K562 (cell line): Measurements from ENCODE around the gene KLK1. TPM values are rescaled to one million over a fixed set of nuclear protein-coding genes. Genes with fewer than 3 reads are reported as not detected.

ENCODE experiments used
- ATAC-seq: fragments of 200-7000 bp; cut with Tn5 transposase; 3 replicates; pipeline ENCODE4 v1.9.1; 2020; ENCODE audit warnings: moderate library complexity
- BruUV-seq: library from RNA; stranded (reverse); fragments of 400-500 nt; replicated peaks from 2 replicates; lab custom pipeline; 2021; lab: Mats Ljungman, UMichigan
- CTCF ChIA-PET: fragments of 300-600 bp; formaldehyde crosslinking; extraction: SDS; loops from one replicate; lab custom pipeline; 2021; ENCODE audit warnings: low intra/inter-chr PET ratio; lab: Yijun Ruan, JAX
- POLR2A ChIA-PET: fragments of 300-600, 350-650 bp; sonication (Branson Sonifier 250); formaldehyde crosslinking; extraction: SDS; loops from one replicate; lab custom pipeline; 2021; ENCODE audit warnings: antibody characterized with exemption, inconsistent platforms; lab: Yijun Ruan, JAX
- DNase-seq, 4 experiments: peaks; one replicate each; pipeline versions ENCODE4 v3.0.0 to v3.0.0-alpha.2; 2011 to 2018; ENCODE audit warnings: low spot score in 3 of 4, mixed read lengths in 3 of 4; ENCODE audit errors: extremely low read depth in 1 of 4
- FAIRE-seq: peaks from 2 replicates; lab custom pipeline; 2011; peaks lifted over from hg19 to GRCh38; lab: Jason Lieb, UNC
- H2AFZ ChIP-seq: 2 replicates; pipeline ENCODE4 v1.6.0; 2011; ENCODE audit warnings: low read depth, low read length, control low read depth, inconsistent platforms
- H3K27ac ChIP-seq: fragments of 200-600 bp; 3 replicates; pipeline ENCODE4 v1.8.0; 2011; ENCODE audit warnings: low read depth, mild to moderate bottlenecking, control low read depth, inconsistent platforms, low read length, moderate library complexity, mixed read lengths; ENCODE audit errors: extremely low read depth
- H3K27me3 ChIP-seq, 2 experiments: fragments of 300-600 bp in 1 of 2; 2 replicates in 1 of 2; 3 replicates in 1 of 2; pipeline versions ENCODE4 v1.6.0 to v1.8.0; 2011; ENCODE audit warnings: inconsistent platforms in 2 of 2, low read length in 2 of 2, mild to moderate bottlenecking in 1 of 2, mixed read lengths in 1 of 2, moderate library complexity in 1 of 2; ENCODE audit not compliant: control insufficient read depth in 2 of 2, insufficient read depth in 2 of 2
- H3K36me3 ChIP-seq: fragments of 300-600 bp; 3 replicates; pipeline ENCODE4 v1.8.0; 2011; ENCODE audit warnings: mild to moderate bottlenecking, low read length, inconsistent platforms; ENCODE audit not compliant: control insufficient read depth, insufficient read depth
- H3K4me1 ChIP-seq, 2 experiments: fragments of 200-600 bp in 1 of 2; replicated peaks in 1 of 2; 2 replicates in 1 of 2; 3 replicates in 1 of 2; pipeline versions ENCODE4 v1.5.1 to v1.8.0; 2011; ENCODE audit warnings: inconsistent platforms in 2 of 2, low read length in 2 of 2, mild to moderate bottlenecking in 1 of 2, mixed read lengths in 1 of 2, moderate library complexity in 1 of 2; ENCODE audit not compliant: control insufficient read depth in 2 of 2, insufficient read depth in 2 of 2
- H3K4me2 ChIP-seq: 2 replicates; pipeline ENCODE4 v1.6.1; 2011; ENCODE audit warnings: low read length, control low read depth, inconsistent platforms, mixed read lengths; ENCODE audit not compliant: insufficient read depth
- H3K4me3 ChIP-seq: fragments of 200-600 bp; sonication (generic), shearing (Covaris generic); 2 replicates; pipeline ENCODE4 v1.5.1; 2016; ENCODE audit warnings: control low read depth, inconsistent platforms
- H3K79me2 ChIP-seq: fragments of 200-600 bp; 3 replicates; pipeline ENCODE4 v1.8.0; 2011; ENCODE audit warnings: low read length, inconsistent platforms; ENCODE audit not compliant: control insufficient read depth, insufficient read depth
- H3K9ac ChIP-seq, 2 experiments: 2 replicates each; pipeline versions ENCODE4 v1.6.0 to v1.6.1; 2011; ENCODE audit warnings: low read depth in 2 of 2, low read length in 2 of 2, control low read depth in 1 of 2, inconsistent platforms in 1 of 2, mild to moderate bottlenecking in 1 of 2, mixed read lengths in 1 of 2; ENCODE audit not compliant: insufficient read depth in 1 of 2
- H3K9me1 ChIP-seq: one replicate; pipeline ENCODE4 v1.6.0; 2011; ENCODE audit warnings: inconsistent platforms, mild to moderate bottlenecking, low read length, moderate library complexity; ENCODE audit not compliant: control insufficient read depth, insufficient read depth
- H3K9me3 ChIP-seq: replicated peaks from 2 replicates; pipeline ENCODE4 v1.5.1; 2011; ENCODE audit warnings: low read depth, low read length, inconsistent platforms; ENCODE audit not compliant: control insufficient read depth, insufficient read depth
- H4K20me1 ChIP-seq: replicated peaks from 2 replicates; pipeline ENCODE4 v1.6.1; 2011; ENCODE audit warnings: low read length, inconsistent platforms, mixed read lengths; ENCODE audit not compliant: control insufficient read depth, insufficient read depth
- ATF1 ChIP-seq, 2 experiments: fragments of 450-650 bp in 1 of 2; IDR thresholded peaks; 2 replicates each; pipeline ENCODE4 v1.6.1; 2016; ENCODE audit warnings: missing compliant biosample characterization in 1 of 2, missing genetic modification characterization in 1 of 2
- BMI1 ChIP-seq: fragments of 150-350 bp; IDR thresholded peaks from 2 replicates; pipeline ENCODE4 v1.6.1; 2014; ENCODE audit warnings: low read length
- DEAF1 ChIP-seq: fragments of 450-650 bp; formaldehyde crosslinking; IDR thresholded peaks from 2 replicates; pipeline ENCODE4 v1.4.0; 2020; ENCODE audit warnings: mild to moderate bottlenecking, moderate library complexity
- FIP1L1 ChIP-seq: fragments of 200-400 bp; formaldehyde crosslinking; IDR thresholded peaks from 2 replicates; pipeline ENCODE4 v1.6.1; 2018; ENCODE audit warnings: mild to moderate bottlenecking, low read depth, low read length; ENCODE audit not compliant: poor library complexity, severe bottlenecking
- FOXA1 ChIP-seq: fragments of 450-650 bp; IDR thresholded peaks from 2 replicates; pipeline ENCODE4 v1.6.1; 2016; ENCODE audit warnings: mild to moderate bottlenecking, borderline replicate concordance
- HCFC1 ChIP-seq: IDR thresholded peaks from 2 replicates; pipeline ENCODE4 v1.6.1; 2012; ENCODE audit warnings: low read depth, low read length, improper control_type of control experiment
- HDAC8 ChIP-seq: fragments of 450-650 bp; IDR thresholded peaks from 2 replicates; pipeline ENCODE4 v1.6.1; 2016; ENCODE audit warnings: mild to moderate bottlenecking, missing genetic modification characterization, moderate library complexity, missing compliant biosample characterization
- KLF10 ChIP-seq: fragments of 250-450 bp; sonication (Bioruptor Pico); IDR thresholded peaks from 2 replicates; pipeline ENCODE4 v1.6.1; 2021; ENCODE audit warnings: matching md5 sums
- PTRF ChIP-seq: fragments of 450-650 bp; IDR thresholded peaks from 2 replicates; pipeline ENCODE4 v1.6.1; 2016; ENCODE audit warnings: mild to moderate bottlenecking, missing genetic modification characterization, missing compliant biosample characterization
- TCF3 ChIP-seq: sonication (generic); formaldehyde crosslinking; IDR thresholded peaks from 2 replicates; pipeline ENCODE4 v1.4.0; 2020; ENCODE audit warnings: mild to moderate bottlenecking, missing genetic modification reagents
- ZNF384 ChIP-seq: IDR thresholded peaks from 2 replicates; pipeline ENCODE4 v1.6.1; 2012; ENCODE audit warnings: low read depth, low read length, improper control_type of control experiment
- ZSCAN32 ChIP-seq: fragments of 450-650 bp; formaldehyde crosslinking; IDR thresholded peaks from 2 replicates; pipeline ENCODE4 v1.4.0; 2020; ENCODE audit warnings: mild to moderate bottlenecking, moderate library complexity
- WGBS: fragments of 100-300 bp; shearing (Covaris generic); methylation state at CpG from one replicate; pipeline ENCODE4 v1.1.6; 2016; ENCODE audit warnings: low coverage, mixed read lengths; ENCODE audit not compliant: insufficient coverage; ENCODE audit errors: missing lambda C conversion rate; 5-methylcytosine and 5-hydroxymethylcytosine counted together
- in situ Hi-C: fragments of 300-500 bp; cut with MboI; formaldehyde crosslinking; loops from 4 replicates; pipeline ENCODE4 v1.15.0; 2018; ENCODE audit warnings: inconsistent platforms, mixed read lengths
- intact Hi-C: fragments of 100-400 bp; cut with micrococcal nuclease; formaldehyde crosslinking; loops from 2 replicates; pipeline ENCODE4 v1.14.2; 2022
- polyA plus RNA-seq, 8 experiments: library from polyadenylated mRNA; depleted of rRNA in 4 of 8; stranded (reverse) in 5 of 8; unstranded in 3 of 8; fragments of >200 nt; fragmentation: Nextera tagmentation in 2 of 8; fragmentation: Illumina TruSeq in 1 of 8; extraction: Ambion mirVana in 2 of 8; extraction: Trizol in 1 of 8; gene quantifications; 2 replicates each; pipeline versions ENCODE4 v1.2.1 to v1.2.3, GENCODE V29; 2011 to 2014; ENCODE audit warnings: inconsistent platforms in 1 of 8, missing spikeins in 1 of 8
- total RNA-seq, 7 experiments: library from RNA; depleted of rRNA in 6 of 7; stranded (reverse); fragments of >200 nt in 6 of 7; fragmentation: Illumina TruSeq in 2 of 7; extraction: Trizol in 2 of 7; gene quantifications; 2 replicates each; pipeline versions ENCODE4 v1.2.1 to v1.2.3, GENCODE V29; 2011 to 2021; ENCODE audit warnings: low replicate concordance in 1 of 7
- TF ChIP-seq, protein P1 (sequence below): conservative IDR thresholded peaks from 2 replicates; pipeline ENCODE4 v1.6.1; 2011; ENCODE audit warnings: low read depth, mild to moderate bottlenecking, low read length; ENCODE audit not compliant: control insufficient read depth

KLK1 gene
- total and polyA plus RNA-seq, 9 of the 15 experiments (the other 6 are each of a cell fraction or from before 2014, with no cell fraction given) = 0.87 to 15.4 (median 9.1) TPM

DNA sequence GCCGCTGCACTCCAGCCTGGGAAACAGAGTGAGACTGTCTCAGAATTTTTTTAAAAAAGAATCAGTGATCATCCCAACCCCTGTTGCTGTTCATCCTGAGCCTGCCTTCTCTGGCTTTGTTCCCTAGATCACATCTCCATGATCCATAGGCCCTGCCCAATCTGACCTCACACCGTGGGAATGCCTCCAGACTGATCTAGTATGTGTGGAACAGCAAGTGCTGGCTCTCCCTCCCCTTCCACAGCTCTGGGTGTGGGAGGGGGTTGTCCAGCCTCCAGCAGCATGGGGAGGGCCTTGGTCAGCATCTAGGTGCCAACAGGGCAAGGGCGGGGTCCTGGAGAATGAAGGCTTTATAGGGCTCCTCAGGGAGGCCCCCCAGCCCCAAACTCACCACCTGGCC is 49.5 kb upstream of the KLK1 start, which contains the start of gene KLK2:
TSS of gene KLK2 (plus strand) at position 384 of the 400 bp plus-strand sequence. CDS start 35 bp downstream, outside the sequence.
- in situ Hi-C loops = loop anchor here (5.0 kb wide), 1 partner anchor 81 kb away; the partner anchor contains the start of gene ACP4

More for the DNA sequence above, 49.5 kb upstream of the KLK1 start, which contains the start of gene KLK2:
- BruUV-seq = no TSS peak
- no peak within 1 kb of the TSS for H2AFZ ChIP-seq
- WGBS = 0% methylated on average over 3 of the region's 3 CpGs
- DNase-seq (no peak), FAIRE-seq (no peak), ATAC-seq (no peak)
- H3K9me1 ChIP-seq = no peaks in the 10 kb centered on the region
- no peak for TF ChIP-seq FIP1L1
- TF ChIP-seq KLF10 (CRISPR knock-in tag) = no peak
- no peak for TF ChIP-seq ZSCAN32
- no peak for TF ChIP-seq TCF3 (CRISPR knock-in tag)
- no peak for TF ChIP-seq ATF1 (CRISPR knock-in tag; IDR thresholded peaks at IDR 0.05)
- TF ChIP-seq ATF1 (tag; IDR thresholded peaks at IDR 0.05) = no peak
- TF ChIP-seq DEAF1 (CRISPR knock-in tag) = no peak
- TF ChIP-seq ZNF384 = no peak
- TF ChIP-seq HDAC8 (tag) = no peak
- TF ChIP-seq BMI1 = no peak
- TF ChIP-seq FOXA1 = no peak
- TF ChIP-seq, protein P1, sequence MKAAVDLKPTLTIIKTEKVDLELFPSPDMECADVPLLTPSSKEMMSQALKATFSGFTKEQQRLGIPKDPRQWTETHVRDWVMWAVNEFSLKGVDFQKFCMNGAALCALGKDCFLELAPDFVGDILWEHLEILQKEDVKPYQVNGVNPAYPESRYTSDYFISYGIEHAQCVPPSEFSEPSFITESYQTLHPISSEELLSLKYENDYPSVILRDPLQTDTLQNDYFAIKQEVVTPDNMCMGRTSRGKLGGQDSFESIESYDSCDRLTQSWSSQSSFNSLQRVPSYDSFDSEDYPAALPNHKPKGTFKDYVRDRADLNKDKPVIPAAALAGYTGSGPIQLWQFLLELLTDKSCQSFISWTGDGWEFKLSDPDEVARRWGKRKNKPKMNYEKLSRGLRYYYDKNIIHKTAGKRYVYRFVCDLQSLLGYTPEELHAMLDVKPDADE = no peak
- no peak for TF ChIP-seq PTRF (tag)
- TF ChIP-seq HCFC1 = no peak
- no peak within 1 kb of the TSS for H3K9ac ChIP-seq
- H3K4me3 ChIP-seq = no peak within 1 kb of the TSS
- no peak within 1 kb of the TSS for H3K27ac ChIP-seq
- POLR2A ChIA-PET = interaction anchor here (3.4 kb wide), 1 partner anchor 69 kb away, joined by 12 read pairs; no protein-coding TSS in a partner anchor
- intact Hi-C loops = loop anchor here (5.0 kb wide), 1 partner anchor 49 kb away; no protein-coding TSS in a partner anchor
- H3K27me3 ChIP-seq = peaks cover 15 to 47% of the 10 kb centered on the region in 2 experiments; a peak in 4 of 5 replicates
- H3K9me3 ChIP-seq = 0 out of 2 replicates have a peak, but pooled peaks cover 4% of the 10 kb centered on the region
- CTCF ChIA-PET = no interaction called here
- H3K4me1 ChIP-seq = peaks cover 4 to 19% of the 10 kb centered on the region in 2 experiments; a peak in 4 of 5 replicates
- no peaks in the 10 kb centered on the region for H3K79me2 ChIP-seq
- no peaks in the 10 kb centered on the region for H3K36me3 ChIP-seq
- no peaks in the 10 kb centered on the region for H4K20me1 ChIP-seq
- no peak within 1 kb of the TSS for H3K4me2 ChIP-seq
